Measurements from ENCODE around the gene ZNF831. TPM values are rescaled to one million over a fixed set of nuclear protein-coding genes. Genes with fewer than 3 reads are reported as not detected.

Gene ZNF831
- total RNA-seq, 1 experiment from 2014 or later = not detected

DNA sequence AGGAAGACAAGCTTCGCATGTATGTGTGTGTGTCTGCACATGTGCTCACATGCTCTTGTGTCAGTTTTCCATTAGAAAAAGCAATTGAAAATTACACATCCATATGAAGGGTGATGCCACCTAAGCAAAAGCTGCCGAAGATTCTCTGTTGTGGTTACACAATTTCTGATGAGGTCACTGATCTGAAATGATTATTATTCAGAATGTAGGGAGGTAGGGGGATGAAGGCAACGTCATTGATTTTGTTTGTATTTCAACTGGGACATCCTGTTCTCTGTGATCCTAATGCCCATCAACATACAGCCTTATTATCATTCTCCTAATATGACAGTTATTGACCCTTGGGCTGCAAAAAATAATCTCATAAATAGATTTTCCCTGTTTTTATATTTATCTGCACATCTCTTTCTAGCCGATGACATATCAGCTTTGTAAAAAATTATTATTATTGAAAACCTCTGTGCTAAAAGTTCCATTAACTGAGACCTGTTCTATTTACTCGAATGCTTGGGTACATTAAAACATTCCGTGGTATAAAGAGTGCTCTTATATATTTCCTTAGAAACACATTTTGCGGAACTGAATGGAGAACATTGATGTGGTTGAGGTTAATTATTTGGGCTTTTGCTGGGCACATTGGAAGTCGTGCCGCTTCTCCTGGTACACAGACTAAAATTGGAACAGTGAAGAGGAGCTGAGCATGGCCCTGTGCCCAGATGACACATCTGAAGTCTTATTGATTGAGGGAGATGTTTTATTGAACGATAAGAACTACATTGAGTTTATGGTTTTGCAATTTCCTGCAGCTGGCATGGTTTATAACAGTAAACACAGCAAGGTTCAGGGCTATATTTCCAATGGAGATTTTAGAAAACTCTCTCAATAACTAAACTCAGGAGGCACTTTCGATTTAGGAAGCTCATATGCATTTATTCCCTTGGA, 51.3 kb downstream of the ZNF831 start:
- POLR2A ChIA-PET = interaction anchor here (0.7 to 2.0 kb wide), 2 partner anchors 77 to 172 kb away, joined by 3 to 8 read pairs; no protein-coding TSS in a partner anchor
- H3K36me3 Mint-ChIP-seq (ENCODE audit: insufficient read depth, unreplicated experiment) = no peaks in the 10 kb centered on the region
- TF ChIP-seq, protein P1, sequence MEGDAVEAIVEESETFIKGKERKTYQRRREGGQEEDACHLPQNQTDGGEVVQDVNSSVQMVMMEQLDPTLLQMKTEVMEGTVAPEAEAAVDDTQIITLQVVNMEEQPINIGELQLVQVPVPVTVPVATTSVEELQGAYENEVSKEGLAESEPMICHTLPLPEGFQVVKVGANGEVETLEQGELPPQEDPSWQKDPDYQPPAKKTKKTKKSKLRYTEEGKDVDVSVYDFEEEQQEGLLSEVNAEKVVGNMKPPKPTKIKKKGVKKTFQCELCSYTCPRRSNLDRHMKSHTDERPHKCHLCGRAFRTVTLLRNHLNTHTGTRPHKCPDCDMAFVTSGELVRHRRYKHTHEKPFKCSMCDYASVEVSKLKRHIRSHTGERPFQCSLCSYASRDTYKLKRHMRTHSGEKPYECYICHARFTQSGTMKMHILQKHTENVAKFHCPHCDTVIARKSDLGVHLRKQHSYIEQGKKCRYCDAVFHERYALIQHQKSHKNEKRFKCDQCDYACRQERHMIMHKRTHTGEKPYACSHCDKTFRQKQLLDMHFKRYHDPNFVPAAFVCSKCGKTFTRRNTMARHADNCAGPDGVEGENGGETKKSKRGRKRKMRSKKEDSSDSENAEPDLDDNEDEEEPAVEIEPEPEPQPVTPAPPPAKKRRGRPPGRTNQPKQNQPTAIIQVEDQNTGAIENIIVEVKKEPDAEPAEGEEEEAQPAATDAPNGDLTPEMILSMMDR (IDR thresholded peaks at IDR 0.05; ENCODE audit: unreplicated experiment) = no peak
- H3K9me3 Mint-ChIP-seq (ENCODE audit: unreplicated experiment) = no peaks in the 10 kb centered on the region
- peaks cover 97% of the 10 kb centered on the region for H3K27me3 Mint-ChIP-seq (ENCODE audit: insufficient read depth, unreplicated experiment)
- H3K4me1 Mint-ChIP-seq (ENCODE audit: insufficient read depth, unreplicated experiment) = no peaks in the 10 kb centered on the region
- no TSS peak for BruUV-seq (replicated peaks)
- CTCF ChIA-PET = interaction anchor here (0.6 to 1.8 kb wide), 9 partner anchors 14 to 345 kb away, joined by 3 to 6 read pairs (median 4); no protein-coding TSS in a partner anchor
- no peak overlapping the region for H3K4me3 Mint-ChIP-seq (ENCODE audit: unreplicated experiment)
- no peak for DNase-seq (ENCODE audit: unreplicated experiment)
- intact Hi-C loops (cut with micrococcal nuclease) = no loop called here
- no peak overlapping the region for H3K27ac Mint-ChIP-seq (ENCODE audit: low read depth, unreplicated experiment)

DNA sequence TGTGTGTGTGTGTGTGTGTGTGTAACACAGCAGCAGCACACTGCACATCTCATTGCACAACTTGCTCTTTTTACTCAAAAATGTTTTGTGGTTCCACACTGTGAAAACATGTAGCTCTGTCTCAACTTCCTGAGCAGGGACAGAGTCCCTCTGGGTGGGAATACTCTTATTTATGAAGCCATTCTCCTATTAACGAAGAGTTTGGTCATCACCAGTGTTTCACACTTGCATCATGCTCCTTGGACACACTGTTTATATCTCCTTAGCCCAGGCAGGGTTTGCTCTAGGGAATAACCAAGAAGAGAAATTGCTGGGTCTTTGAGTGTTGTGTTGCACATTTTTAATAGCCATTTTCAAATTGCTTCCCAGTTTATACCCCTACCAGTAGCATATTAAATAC, 53.6 kb downstream of the ZNF831 start:
- Mint-ChIP-seq H3K36me3 (ENCODE audit: insufficient read depth, unreplicated experiment) (no peaks in the 10 kb centered on the region), H3K27ac (ENCODE audit: low read depth, unreplicated experiment) (no peak overlapping the region), H3K4me1 (ENCODE audit: insufficient read depth, unreplicated experiment) (no peaks in the 10 kb centered on the region), H3K4me3 (ENCODE audit: unreplicated experiment) (no peak overlapping the region), H3K9me3 (ENCODE audit: unreplicated experiment) (no peaks in the 10 kb centered on the region), H3K27me3 (ENCODE audit: insufficient read depth, unreplicated experiment) (peaks cover 97% of the 10 kb centered on the region)
- TF ChIP-seq, protein P1 (IDR thresholded peaks at IDR 0.05; ENCODE audit: unreplicated experiment) = no peak
- no peak for DNase-seq (ENCODE audit: unreplicated experiment)
- no TSS peak for BruUV-seq (replicated peaks)
- ChIA-PET POLR2A (no interaction called here), CTCF (interaction anchor here (0.6 kb wide), 2 partner anchors 128 to 153 kb away, joined by 3 to 4 read pairs; no protein-coding TSS in a partner anchor)
- intact Hi-C loops (cut with micrococcal nuclease) = no loop called here

DNA sequence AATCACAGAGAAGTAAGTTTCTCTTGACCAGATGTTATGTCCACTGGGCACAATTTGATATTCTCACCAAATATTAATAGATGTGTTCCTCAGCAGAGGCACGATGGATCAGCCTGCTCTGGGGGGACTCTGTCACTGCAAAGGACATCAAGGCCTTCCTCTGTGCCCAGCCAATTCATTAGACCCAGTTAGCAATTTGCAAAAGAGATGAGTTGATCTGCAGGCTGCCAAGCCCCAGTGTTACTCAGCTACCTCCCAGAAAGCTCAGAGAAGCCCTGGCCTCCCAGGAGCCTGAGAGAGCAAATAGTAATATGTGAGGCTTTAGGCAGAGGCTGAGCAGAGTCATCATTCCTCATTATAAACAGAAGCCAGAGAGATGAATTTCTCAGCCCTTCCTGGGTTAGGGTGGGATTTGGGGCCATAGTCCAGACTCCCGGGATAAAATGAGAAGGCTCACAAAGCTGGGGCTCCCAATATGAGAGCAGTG, 54.2 kb downstream of the ZNF831 start:
- TF ChIP-seq, protein P1 (IDR thresholded peaks at IDR 0.05; ENCODE audit: unreplicated experiment) = no peak
- no TSS peak for BruUV-seq (replicated peaks)
- H3K27me3 Mint-ChIP-seq (ENCODE audit: insufficient read depth, unreplicated experiment) = peaks cover 97% of the 10 kb centered on the region
- H3K9me3 Mint-ChIP-seq (ENCODE audit: unreplicated experiment) = no peaks in the 10 kb centered on the region
- POLR2A ChIA-PET = no interaction called here
- DNase-seq (ENCODE audit: unreplicated experiment) = no peak
- CTCF ChIA-PET = no interaction called here
- H3K36me3 Mint-ChIP-seq (ENCODE audit: insufficient read depth, unreplicated experiment) = no peaks in the 10 kb centered on the region
- H3K4me1 Mint-ChIP-seq (ENCODE audit: insufficient read depth, unreplicated experiment) = no peaks in the 10 kb centered on the region
- intact Hi-C loops (cut with micrococcal nuclease) = no loop called here
- no peak overlapping the region for H3K4me3 Mint-ChIP-seq (ENCODE audit: unreplicated experiment)
- H3K27ac Mint-ChIP-seq (ENCODE audit: low read depth, unreplicated experiment) = no peak overlapping the region

DNA sequence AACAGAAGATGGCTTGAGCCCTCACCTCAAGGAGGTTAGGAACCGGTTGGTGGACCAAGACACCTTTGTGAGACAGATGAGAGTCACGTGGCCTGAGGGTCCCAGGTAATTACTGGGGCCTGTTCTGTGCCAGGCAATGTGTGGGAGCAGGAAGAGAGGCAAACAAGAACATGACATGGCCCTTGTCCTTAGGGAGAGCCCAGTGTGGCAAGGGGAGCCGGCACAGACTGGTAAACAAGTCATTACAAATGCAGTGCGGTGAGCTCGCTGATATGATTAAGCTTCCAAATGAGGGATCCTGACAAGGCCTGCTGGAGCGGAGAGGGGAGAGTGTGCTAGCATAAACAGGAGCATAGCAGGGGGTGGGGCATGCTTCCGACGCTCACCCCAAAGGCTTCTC, 55.6 kb downstream of the ZNF831 start:
- TF ChIP-seq, protein P1 (IDR thresholded peaks at IDR 0.05; ENCODE audit: unreplicated experiment) = no peak
- ChIA-PET POLR2A (no interaction called here), CTCF (interaction anchor here (0.6 to 1.2 kb wide), 2 partner anchors 132 to 349 kb away, joined by 3 to 6 read pairs; no protein-coding TSS in a partner anchor)
- BruUV-seq (replicated peaks) = no TSS peak
- no peak for DNase-seq (ENCODE audit: unreplicated experiment)
- H3K27me3 Mint-ChIP-seq (ENCODE audit: insufficient read depth, unreplicated experiment) = peaks cover 97% of the 10 kb centered on the region
- no peaks in the 10 kb centered on the region for H3K36me3 Mint-ChIP-seq (ENCODE audit: insufficient read depth, unreplicated experiment)
- H3K4me3 Mint-ChIP-seq (ENCODE audit: unreplicated experiment) = no peak overlapping the region
- H3K4me1 Mint-ChIP-seq (ENCODE audit: insufficient read depth, unreplicated experiment) = no peaks in the 10 kb centered on the region
- no peaks in the 10 kb centered on the region for H3K9me3 Mint-ChIP-seq (ENCODE audit: unreplicated experiment)
- no peak overlapping the region for H3K27ac Mint-ChIP-seq (ENCODE audit: low read depth, unreplicated experiment)
- intact Hi-C loops (cut with micrococcal nuclease) = no loop called here

Data from MCF 10A (cell line).